A673 (cell line): ENCODE measurements around the gene BLOC1S3. TPM values are rescaled to one million over a fixed set of nuclear protein-coding genes. Genes with fewer than 3 reads are reported as not detected.

Experiments
- BruUV-seq: library from RNA; stranded (reverse); fragments of 400-500 nt; replicated peaks from 2 replicates; lab custom pipeline; 2021; lab: Mats Ljungman, UMichigan
- CTCF ChIA-PET: fragments of 300-600 bp; sonication (Branson Sonifier 250); formaldehyde crosslinking; loops from one replicate; lab custom pipeline; 2022; ENCODE audit warnings: antibody characterized with exemption; lab: Charles Lee
- POLR2A ChIA-PET: fragments of 300-600 bp; sonication (Branson Sonifier 250); formaldehyde crosslinking; loops from one replicate; lab custom pipeline; 2022; ENCODE audit warnings: antibody characterized with exemption; ENCODE audit not compliant: low non-redundant PET; lab: Charles Lee
- DNase-seq: peaks from one replicate; pipeline ENCODE4 v3.0.0-alpha.2; 2015; ENCODE audit warnings: low spot score
- H3K27ac ChIP-seq: fragments of 200-600 bp; sonication (generic); 2 replicates; pipeline ENCODE4 v1.5.1; 2016; ENCODE audit warnings: mixed run types, low read depth, mild to moderate bottlenecking, mixed read lengths, antibody characterized with exemption, low read length; ENCODE audit not compliant: poor library complexity, severe bottlenecking
- H3K27me3 ChIP-seq: fragments of 200-600 bp; sonication (generic); replicated peaks from 2 replicates; pipeline ENCODE4 v1.6.1; 2017; ENCODE audit warnings: mixed run types, low read depth, mild to moderate bottlenecking, mixed read lengths, antibody characterized with exemption, low read length; ENCODE audit not compliant: insufficient read depth, poor library complexity
- H3K36me3 ChIP-seq: fragments of 200-600 bp; sonication (generic); 2 replicates; pipeline ENCODE4 v1.6.1; 2016; ENCODE audit warnings: mixed run types, mild to moderate bottlenecking, mixed read lengths, antibody characterized with exemption, low read length; ENCODE audit not compliant: insufficient read depth, poor library complexity, severe bottlenecking
- H3K4me1 ChIP-seq: fragments of 200-600 bp; sonication (generic); 2 replicates; pipeline ENCODE4 v1.6.1; 2017; ENCODE audit warnings: mixed run types, mild to moderate bottlenecking, mixed read lengths, antibody characterized with exemption, low read length; ENCODE audit not compliant: insufficient read depth, poor library complexity, severe bottlenecking
- H3K4me3 ChIP-seq: fragments of 200-600 bp; sonication (generic); 2 replicates; pipeline ENCODE4 v1.5.1; 2016; ENCODE audit warnings: low read depth, mixed run types, mild to moderate bottlenecking, mixed read lengths, low read length; ENCODE audit not compliant: poor library complexity, severe bottlenecking
- H3K9me3 ChIP-seq: fragments of 200-600 bp; sonication (generic); 2 replicates; pipeline ENCODE4 v1.6.1; 2016; ENCODE audit warnings: mixed run types, low read depth, mild to moderate bottlenecking, mixed read lengths, antibody characterized with exemption, low read length; ENCODE audit not compliant: poor library complexity, severe bottlenecking
- EZH2 ChIP-seq: fragments of 200-600 bp; sonication (generic); IDR thresholded peaks from 2 replicates; pipeline ENCODE4 v1.6.1; 2017; ENCODE audit warnings: borderline replicate concordance, low read depth, mild to moderate bottlenecking, mixed read lengths, antibody characterized with exemption, low read length; ENCODE audit not compliant: poor library complexity, severe bottlenecking
- intact Hi-C: fragments of 100-400 bp; cut with micrococcal nuclease; formaldehyde crosslinking; loops from one replicate; pipeline ENCODE4 v1.10.0; 2022; ENCODE audit not compliant: unreplicated experiment
- total RNA-seq: library from RNA; stranded (reverse); gene quantifications from 2 replicates; pipeline ENCODE4 v1.2.3, GENCODE V29; 2021
- TF ChIP-seq, protein P1 (sequence below): fragments of 300-800, 200-600 bp; sonication (generic); conservative IDR thresholded peaks from 2 replicates; pipeline ENCODE4 v1.5.1; 2017; ENCODE audit warnings: low read depth, mild to moderate bottlenecking, antibody characterized with exemption, low read length, moderate library complexity, mixed read lengths

Gene BLOC1S3
- total RNA-seq, 1 experiment from 2014 or later: 8.7 TPM

DNA sequence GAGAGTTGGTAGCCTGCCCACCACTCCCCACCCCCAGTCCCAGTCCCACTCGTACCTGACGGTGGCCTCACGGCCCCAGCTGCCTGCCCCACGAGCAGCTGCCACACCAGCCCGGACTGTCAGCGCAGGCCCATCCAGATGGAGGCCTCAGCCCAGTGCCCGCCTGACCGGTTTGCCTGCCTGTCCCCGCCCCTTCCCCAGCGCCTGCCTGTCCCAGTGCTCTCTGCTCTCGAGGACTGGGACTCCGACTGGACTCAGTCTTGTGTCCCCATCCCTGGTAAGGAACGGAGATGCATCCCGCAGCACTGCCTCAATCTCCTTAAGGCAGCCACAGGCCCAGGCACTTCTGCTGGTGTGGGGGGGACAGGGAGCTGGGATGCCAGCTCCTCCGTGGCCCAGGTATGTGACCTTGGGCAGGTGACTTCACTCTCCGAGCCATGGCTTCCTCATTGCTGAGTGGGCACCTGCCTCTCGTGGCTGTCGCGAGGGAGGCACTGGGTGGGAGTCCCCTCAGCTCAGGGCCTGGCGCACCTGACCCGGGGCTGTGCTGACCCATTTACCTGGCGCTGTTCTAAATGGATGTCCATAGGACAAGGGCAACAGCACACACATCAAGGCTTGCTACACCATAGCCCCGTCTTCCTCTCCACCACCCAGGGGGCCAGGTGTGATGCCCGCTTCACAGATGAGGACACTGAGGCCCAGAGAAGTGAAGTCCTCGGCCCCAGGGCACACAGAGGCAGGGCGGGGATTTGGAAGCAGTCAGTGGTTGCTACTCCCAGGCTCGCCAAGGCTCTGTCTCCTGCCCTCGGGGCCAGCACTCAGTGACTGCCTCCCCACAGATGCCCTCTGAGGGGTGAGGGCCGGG, 17.5 kb upstream of the BLOC1S3 start, which contains the start of gene NKPD1:
Gene NKPD1, minus strand, starts transcription at position 113 of the 868 bp plus-strand sequence. CDS start 832 bp downstream, outside the sequence.
- ChIA-PET POLR2A (no interaction called here), CTCF (no interaction called here)
- no peaks in the 10 kb centered on the region for H3K9me3 ChIP-seq
- no peak within 1 kb of the TSS for H3K27ac ChIP-seq
- H3K4me3 ChIP-seq: no peak within 1 kb of the TSS
- H3K36me3 ChIP-seq: no peaks in the 10 kb centered on the region
- H3K27me3 ChIP-seq: no peaks in the 10 kb centered on the region
- BruUV-seq: no TSS peak
- intact Hi-C loops: no loop called here
- no peak for DNase-seq
- TF ChIP-seq, protein P1, sequence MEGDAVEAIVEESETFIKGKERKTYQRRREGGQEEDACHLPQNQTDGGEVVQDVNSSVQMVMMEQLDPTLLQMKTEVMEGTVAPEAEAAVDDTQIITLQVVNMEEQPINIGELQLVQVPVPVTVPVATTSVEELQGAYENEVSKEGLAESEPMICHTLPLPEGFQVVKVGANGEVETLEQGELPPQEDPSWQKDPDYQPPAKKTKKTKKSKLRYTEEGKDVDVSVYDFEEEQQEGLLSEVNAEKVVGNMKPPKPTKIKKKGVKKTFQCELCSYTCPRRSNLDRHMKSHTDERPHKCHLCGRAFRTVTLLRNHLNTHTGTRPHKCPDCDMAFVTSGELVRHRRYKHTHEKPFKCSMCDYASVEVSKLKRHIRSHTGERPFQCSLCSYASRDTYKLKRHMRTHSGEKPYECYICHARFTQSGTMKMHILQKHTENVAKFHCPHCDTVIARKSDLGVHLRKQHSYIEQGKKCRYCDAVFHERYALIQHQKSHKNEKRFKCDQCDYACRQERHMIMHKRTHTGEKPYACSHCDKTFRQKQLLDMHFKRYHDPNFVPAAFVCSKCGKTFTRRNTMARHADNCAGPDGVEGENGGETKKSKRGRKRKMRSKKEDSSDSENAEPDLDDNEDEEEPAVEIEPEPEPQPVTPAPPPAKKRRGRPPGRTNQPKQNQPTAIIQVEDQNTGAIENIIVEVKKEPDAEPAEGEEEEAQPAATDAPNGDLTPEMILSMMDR: no peak
- no peak for TF ChIP-seq EZH2
- no peaks in the 10 kb centered on the region for H3K4me1 ChIP-seq

DNA sequence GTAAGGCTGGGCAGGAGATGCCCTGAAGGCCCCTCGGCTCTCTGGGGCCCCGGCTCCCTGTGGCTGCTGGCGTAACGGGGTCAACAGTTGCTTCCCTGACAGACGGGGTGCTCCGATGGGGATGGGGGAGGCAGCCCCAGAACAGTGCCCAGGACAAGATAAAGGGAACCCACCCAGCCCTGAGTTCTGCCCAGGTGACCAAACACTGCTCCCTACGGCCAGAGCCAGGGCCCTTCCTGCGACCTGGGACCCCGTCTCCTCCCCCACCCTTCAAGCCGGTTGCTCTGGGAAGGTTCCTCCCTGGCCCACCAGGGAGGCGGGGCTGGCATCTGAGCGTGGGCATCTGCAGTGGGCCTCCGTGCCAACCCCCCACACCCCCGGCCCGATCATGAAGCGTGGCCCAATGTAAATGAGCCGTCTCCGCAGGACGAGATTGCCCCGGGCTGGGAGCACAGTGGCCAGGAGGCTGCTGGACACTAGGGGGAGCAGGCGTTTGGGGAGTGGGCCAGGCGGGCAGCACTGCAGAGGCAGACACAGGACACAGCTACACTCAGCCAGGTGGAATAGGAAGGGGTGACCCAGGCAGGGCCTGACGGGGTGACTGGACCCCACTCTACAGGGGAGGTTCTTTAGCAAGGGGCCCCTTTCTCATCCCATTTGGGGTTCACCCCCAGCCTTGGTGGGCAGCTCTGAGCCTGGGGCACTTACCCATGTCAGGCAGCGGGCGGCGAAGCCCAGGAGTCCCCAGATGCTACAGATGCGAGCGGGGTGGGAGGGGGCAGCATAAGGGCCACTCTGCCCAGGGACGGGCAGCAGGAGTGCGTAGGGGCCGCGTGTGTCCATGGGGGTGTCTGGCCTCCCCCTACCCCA, 16.6 kb upstream of the BLOC1S3 start:
- TF ChIP-seq EZH2: no peak
- TF ChIP-seq, protein P1: peak; percentile 53
- Histone ChIP-seq H3K27ac (no peak overlapping the region), H3K4me3 (no peak overlapping the region), H3K36me3 (no peaks in the 10 kb centered on the region), H3K9me3 (no peaks in the 10 kb centered on the region), H3K27me3 (no peaks in the 10 kb centered on the region), H3K4me1 (no peaks in the 10 kb centered on the region)
- BruUV-seq: no TSS peak
- ChIA-PET POLR2A (no interaction called here), CTCF (no interaction called here)
- no peak for DNase-seq
- intact Hi-C loops: no loop called here

GRCh38 chr19:45162608-45163143, 15.9 kb upstream of the BLOC1S3 start:
- H3K27ac ChIP-seq: no peak overlapping the region
- DNase-seq: no peak
- intact Hi-C loops: no loop called here
- ChIA-PET CTCF (no interaction called here), POLR2A (interaction anchor here (0.6 kb wide), 1 partner anchor 16 kb away, joined by 3 read pairs; no protein-coding TSS in a partner anchor)
- H3K27me3 ChIP-seq: no peaks in the 10 kb centered on the region
- no peak overlapping the region for H3K4me3 ChIP-seq
- H3K36me3 ChIP-seq: no peaks in the 10 kb centered on the region
- H3K9me3 ChIP-seq: no peaks in the 10 kb centered on the region
- no TSS peak for BruUV-seq
- no peak for TF ChIP-seq EZH2
- TF ChIP-seq, protein P1: no peak
- H3K4me1 ChIP-seq: no peaks in the 10 kb centered on the region
